DND-41 (cell line): ENCODE measurements around the gene AHCYL2.

Source experiments
- ATAC-seq: fragments of 200-7000 bp; cut with Tn5 transposase; 3 replicates; pipeline ENCODE4 v1.9.1; 2021; ENCODE audit warnings: low read depth; ENCODE audit not compliant: insufficient read depth
- DNase-seq: peaks from one replicate; pipeline ENCODE4 v3.0.0-alpha.2; 2020
- H2AFZ ChIP-seq: 2 replicates; pipeline ENCODE4 v1.6.0; 2012; ENCODE audit warnings: low read depth, low read length
- H3K27ac ChIP-seq: 2 replicates; pipeline ENCODE4 v1.5.1; 2012; ENCODE audit warnings: low read length, inconsistent platforms
- H3K27me3 ChIP-seq: fragments of 200-600 bp; sonication (generic); 2 replicates; pipeline ENCODE4 v1.6.0; 2012; ENCODE audit warnings: low read length, mild to moderate bottlenecking, inconsistent platforms; ENCODE audit not compliant: insufficient read depth, poor library complexity
- H3K36me3 ChIP-seq: 2 replicates; pipeline ENCODE4 v1.5.1; 2012; ENCODE audit warnings: low read length, inconsistent platforms; ENCODE audit not compliant: insufficient read depth
- H3K4me1 ChIP-seq: 2 replicates; pipeline ENCODE4 v1.5.1; 2012; ENCODE audit warnings: mild to moderate bottlenecking, low read length; ENCODE audit not compliant: insufficient read depth
- H3K4me2 ChIP-seq: 2 replicates; pipeline ENCODE4 v1.6.0; 2012; ENCODE audit warnings: mild to moderate bottlenecking, moderate library complexity, low read length, inconsistent platforms; ENCODE audit not compliant: insufficient read depth
- H3K4me3 ChIP-seq, 2 experiments: fragments of 200-600 bp in 1 of 2; shearing (Covaris generic) in 1 of 2; 2 replicates each; pipeline ENCODE4 v1.5.1; 2012 to 2016; ENCODE audit warnings: inconsistent platforms in 2 of 2, low read length in 2 of 2, mild to moderate bottlenecking in 2 of 2, low read depth in 1 of 2, moderate library complexity in 1 of 2
- H3K79me2 ChIP-seq: 2 replicates; pipeline ENCODE4 v1.6.0; 2012; ENCODE audit warnings: low read length, inconsistent platforms; ENCODE audit not compliant: insufficient read depth
- H3K9ac ChIP-seq: 2 replicates; pipeline ENCODE4 v1.6.0; 2012; ENCODE audit warnings: low read depth, mild to moderate bottlenecking, inconsistent platforms, low read length, moderate library complexity
- H3K9me3 ChIP-seq: 2 replicates; pipeline ENCODE4 v1.5.1; 2012; ENCODE audit warnings: low read length, moderate library complexity, mild to moderate bottlenecking, inconsistent platforms; ENCODE audit not compliant: insufficient read depth, severe bottlenecking
- H4K20me1 ChIP-seq: 2 replicates; pipeline ENCODE4 v1.6.0; 2012; ENCODE audit warnings: low read length; ENCODE audit not compliant: insufficient read depth
- EZH2 ChIP-seq: IDR thresholded peaks from 3 replicates; pipeline ENCODE4 v1.6.1; 2012; ENCODE audit warnings: borderline replicate concordance, low read depth, mild to moderate bottlenecking, moderate library complexity, low read length, inconsistent platforms; ENCODE audit not compliant: severe bottlenecking
- TF ChIP-seq, protein P1 (sequence below): IDR thresholded peaks from 2 replicates; pipeline ENCODE4 v1.5.1; 2012; ENCODE audit warnings: borderline replicate concordance, low read length, moderate library complexity, mild to moderate bottlenecking; ENCODE audit not compliant: poor library complexity, severe bottlenecking; ENCODE audit errors: extremely low read depth

The AHCYL2 gene

DNA sequence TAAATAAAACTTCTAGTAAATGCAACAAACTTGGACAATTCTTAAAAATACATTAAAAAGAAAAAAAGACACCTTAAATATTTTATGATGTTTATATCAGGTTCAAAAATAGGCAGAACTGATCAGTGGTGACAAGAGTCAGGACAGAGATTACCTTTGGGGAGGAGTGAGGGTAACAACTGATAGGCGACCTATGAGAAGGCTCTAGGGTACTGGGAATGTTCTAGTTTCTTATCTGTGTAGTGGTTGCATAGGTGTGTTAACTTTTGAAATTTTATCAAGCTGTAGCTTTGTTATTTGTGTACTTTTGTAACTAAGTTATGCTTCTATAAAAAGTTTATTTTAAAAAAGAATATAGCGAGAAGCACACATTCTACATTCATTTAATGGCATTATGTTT is 134.3 kb downstream of the AHCYL2 start:
- H3K27ac ChIP-seq, result no peak overlapping the region
- H3K9ac ChIP-seq, result no peak overlapping the region
- ATAC-seq (no peak), DNase-seq (no peak)
- H4K20me1 ChIP-seq, result no peaks in the 10 kb centered on the region
- no peaks in the 10 kb centered on the region for H3K36me3 ChIP-seq
- TF ChIP-seq EZH2, result no peak
- TF ChIP-seq, protein P1, sequence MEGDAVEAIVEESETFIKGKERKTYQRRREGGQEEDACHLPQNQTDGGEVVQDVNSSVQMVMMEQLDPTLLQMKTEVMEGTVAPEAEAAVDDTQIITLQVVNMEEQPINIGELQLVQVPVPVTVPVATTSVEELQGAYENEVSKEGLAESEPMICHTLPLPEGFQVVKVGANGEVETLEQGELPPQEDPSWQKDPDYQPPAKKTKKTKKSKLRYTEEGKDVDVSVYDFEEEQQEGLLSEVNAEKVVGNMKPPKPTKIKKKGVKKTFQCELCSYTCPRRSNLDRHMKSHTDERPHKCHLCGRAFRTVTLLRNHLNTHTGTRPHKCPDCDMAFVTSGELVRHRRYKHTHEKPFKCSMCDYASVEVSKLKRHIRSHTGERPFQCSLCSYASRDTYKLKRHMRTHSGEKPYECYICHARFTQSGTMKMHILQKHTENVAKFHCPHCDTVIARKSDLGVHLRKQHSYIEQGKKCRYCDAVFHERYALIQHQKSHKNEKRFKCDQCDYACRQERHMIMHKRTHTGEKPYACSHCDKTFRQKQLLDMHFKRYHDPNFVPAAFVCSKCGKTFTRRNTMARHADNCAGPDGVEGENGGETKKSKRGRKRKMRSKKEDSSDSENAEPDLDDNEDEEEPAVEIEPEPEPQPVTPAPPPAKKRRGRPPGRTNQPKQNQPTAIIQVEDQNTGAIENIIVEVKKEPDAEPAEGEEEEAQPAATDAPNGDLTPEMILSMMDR, result no peak
- no peaks in the 10 kb centered on the region for H3K79me2 ChIP-seq
- H3K4me2 ChIP-seq, result no peak overlapping the region
- H2AFZ ChIP-seq, result no peak overlapping the region
- H3K4me3 ChIP-seq, result no peak overlapping the region
- no peaks in the 10 kb centered on the region for H3K27me3 ChIP-seq
- no peaks in the 10 kb centered on the region for H3K4me1 ChIP-seq
- H3K9me3 ChIP-seq, result no peaks in the 10 kb centered on the region

DNA sequence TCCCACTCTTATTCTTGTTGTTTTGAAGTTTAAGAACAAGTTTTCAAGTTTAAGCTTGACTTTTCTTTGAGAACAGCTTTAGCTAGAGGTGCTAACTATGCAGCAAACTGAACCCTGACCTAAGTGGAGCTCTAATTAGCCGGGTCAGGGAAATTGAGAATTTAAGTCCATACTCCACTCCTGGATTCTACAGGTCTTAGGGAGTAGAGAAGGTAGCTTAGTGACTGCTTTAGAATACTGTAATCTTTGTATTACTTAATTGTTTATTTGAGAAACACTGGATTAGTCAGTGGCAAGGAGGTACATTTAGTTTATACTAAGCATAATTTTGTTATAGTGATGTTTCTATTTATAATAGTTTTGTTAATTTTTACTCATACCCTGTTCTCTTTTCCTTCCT is 134.8 kb downstream of the AHCYL2 start:
- Histone ChIP-seq H3K4me3 (no peak overlapping the region), H4K20me1 (no peaks in the 10 kb centered on the region), H3K9me3 (no peaks in the 10 kb centered on the region), H3K79me2 (no peaks in the 10 kb centered on the region), H3K4me2 (no peak overlapping the region), H3K27me3 (no peaks in the 10 kb centered on the region), H3K27ac (no peak overlapping the region), H3K4me1 (no peaks in the 10 kb centered on the region), H2AFZ (no peak overlapping the region), H3K36me3 (no peaks in the 10 kb centered on the region), H3K9ac (no peak overlapping the region)
- DNase-seq (no peak), ATAC-seq (no peak)
- TF ChIP-seq, protein P1, result no peak
- TF ChIP-seq EZH2, result no peak

DNA sequence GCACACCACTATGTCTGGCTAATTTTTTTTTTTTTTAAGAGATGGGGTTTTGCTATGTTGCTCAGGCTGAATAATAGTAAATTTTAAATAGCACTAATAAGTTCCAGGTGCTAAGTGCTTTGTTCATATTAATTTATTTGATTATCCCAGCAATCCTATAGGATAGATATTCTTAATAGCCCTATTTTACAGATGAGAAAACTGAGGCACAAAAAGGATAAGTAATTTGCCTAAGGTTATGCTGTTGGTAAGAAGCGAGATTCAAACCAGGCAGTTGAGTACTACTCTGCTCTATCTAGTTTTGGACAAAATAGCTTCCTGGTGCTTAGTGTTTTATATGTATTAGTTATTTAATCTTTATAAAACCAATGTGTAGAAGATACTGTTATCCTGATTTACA is 136.9 kb downstream of the AHCYL2 start:
- no peak overlapping the region for H3K27ac ChIP-seq
- H2AFZ ChIP-seq, result no peak overlapping the region
- TF ChIP-seq, protein P1, result no peak
- no peak for TF ChIP-seq EZH2
- no peaks in the 10 kb centered on the region for H3K9me3 ChIP-seq
- H3K9ac ChIP-seq, result no peak overlapping the region
- H3K36me3 ChIP-seq, result no peaks in the 10 kb centered on the region
- H4K20me1 ChIP-seq, result no peaks in the 10 kb centered on the region
- H3K27me3 ChIP-seq, result no peaks in the 10 kb centered on the region
- H3K79me2 ChIP-seq, result no peaks in the 10 kb centered on the region
- H3K4me3 ChIP-seq, result no peak overlapping the region
- no peak overlapping the region for H3K4me2 ChIP-seq
- DNase-seq (no peak), ATAC-seq (no peak)
- no peaks in the 10 kb centered on the region for H3K4me1 ChIP-seq

DNA sequence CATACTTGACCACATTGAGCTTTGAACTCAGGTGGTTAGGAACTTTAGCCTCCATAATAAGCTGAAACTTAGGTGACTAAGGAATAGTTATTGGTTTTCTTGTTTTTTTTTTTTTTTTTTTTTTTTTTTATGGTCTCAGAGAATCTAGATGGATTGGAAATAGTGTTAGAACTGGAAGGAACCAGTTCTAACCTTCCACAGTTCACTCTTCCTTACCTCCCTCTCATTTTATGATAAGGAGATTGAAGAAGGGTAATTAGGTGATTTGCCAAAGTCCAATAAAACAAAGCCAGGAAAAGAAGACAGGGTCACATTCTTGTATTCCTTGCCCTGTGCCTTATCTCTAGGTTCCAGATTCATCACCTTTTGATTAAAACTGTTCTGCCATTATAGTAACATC is 137.7 kb downstream of the AHCYL2 start:
- no peaks in the 10 kb centered on the region for H3K36me3 ChIP-seq
- no peaks in the 10 kb centered on the region for H3K4me1 ChIP-seq
- no peak overlapping the region for H3K27ac ChIP-seq
- no peaks in the 10 kb centered on the region for H3K9me3 ChIP-seq
- H3K9ac ChIP-seq, result no peak overlapping the region
- no peak for TF ChIP-seq EZH2
- TF ChIP-seq, protein P1, result no peak
- no peaks in the 10 kb centered on the region for H4K20me1 ChIP-seq
- H3K27me3 ChIP-seq, result no peaks in the 10 kb centered on the region
- DNase-seq, result no peak
- no peak overlapping the region for H2AFZ ChIP-seq
- H3K4me2 ChIP-seq, result no peak overlapping the region
- ATAC-seq, result no peak
- H3K4me3 ChIP-seq, result no peak overlapping the region
- H3K79me2 ChIP-seq, result no peaks in the 10 kb centered on the region
